COLO668 (cell line): Measurements from ENCODE around the gene MGLL.

ENCODE experiments used
- DNase-seq: peaks from one replicate; lab custom pipeline; 2025; ENCODE audit not compliant: unreplicated experiment; lab: John Stamatoyannopoulos, UW

Gene MGLL

DNA sequence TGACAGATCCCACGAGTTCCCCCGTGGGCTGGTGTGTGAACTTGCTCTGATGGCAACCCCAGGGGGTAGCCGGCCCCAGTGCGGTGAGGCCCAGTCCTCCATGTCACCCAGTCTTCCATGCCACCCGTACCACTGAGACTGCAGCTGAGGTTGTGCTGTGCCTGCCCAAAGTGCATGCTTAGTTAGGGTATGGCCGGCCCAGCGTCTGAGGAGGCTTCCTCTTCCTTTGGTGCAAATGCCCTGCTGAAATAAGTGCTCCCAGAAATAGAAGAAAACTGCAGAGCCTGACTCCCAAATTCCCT is 31.5 kb downstream of the MGLL start:
- no peak for DNase-seq

DNA sequence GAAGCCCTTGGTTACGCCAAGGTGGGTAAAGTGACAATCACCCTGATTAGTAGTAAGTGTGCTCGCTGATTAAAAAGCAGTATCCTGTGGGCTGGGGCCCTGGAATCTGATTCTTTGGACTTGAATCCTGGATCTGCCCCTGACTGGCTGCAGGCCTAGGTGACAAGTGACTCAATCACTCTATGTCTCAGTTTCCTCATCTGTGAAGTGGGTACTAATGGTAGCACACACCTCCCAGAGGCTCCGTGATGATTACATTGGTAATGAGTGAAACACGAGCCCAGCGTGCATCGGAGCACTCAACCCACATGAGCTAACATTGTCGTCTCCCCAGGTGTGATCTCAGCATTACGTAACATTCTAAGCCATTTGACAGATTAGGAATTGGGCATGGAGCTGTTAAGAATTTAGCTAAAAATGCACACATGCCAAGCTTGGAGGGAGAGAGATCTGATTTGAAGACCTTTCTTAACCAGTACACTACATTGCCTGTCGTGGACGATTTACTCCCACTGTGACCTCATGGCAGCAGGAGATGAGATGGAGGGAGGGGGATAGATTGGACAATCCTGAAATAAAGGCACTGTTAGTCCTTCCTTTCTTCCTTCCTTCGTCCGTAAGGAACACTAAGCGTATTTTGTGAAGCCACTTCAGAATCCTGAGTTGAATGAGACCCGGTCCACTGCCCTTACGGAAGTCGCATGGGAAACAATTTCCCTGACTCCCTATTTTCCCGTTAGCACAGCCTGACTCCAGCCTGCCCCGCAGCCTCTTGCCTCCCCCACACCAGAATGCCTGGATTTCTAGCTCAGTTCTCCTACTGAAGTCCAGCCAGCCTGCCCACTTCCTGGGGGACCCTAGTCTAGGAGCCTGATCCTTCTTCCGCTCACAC is 32.1 kb downstream of the MGLL start:
- DNase-seq = no peak

DNA sequence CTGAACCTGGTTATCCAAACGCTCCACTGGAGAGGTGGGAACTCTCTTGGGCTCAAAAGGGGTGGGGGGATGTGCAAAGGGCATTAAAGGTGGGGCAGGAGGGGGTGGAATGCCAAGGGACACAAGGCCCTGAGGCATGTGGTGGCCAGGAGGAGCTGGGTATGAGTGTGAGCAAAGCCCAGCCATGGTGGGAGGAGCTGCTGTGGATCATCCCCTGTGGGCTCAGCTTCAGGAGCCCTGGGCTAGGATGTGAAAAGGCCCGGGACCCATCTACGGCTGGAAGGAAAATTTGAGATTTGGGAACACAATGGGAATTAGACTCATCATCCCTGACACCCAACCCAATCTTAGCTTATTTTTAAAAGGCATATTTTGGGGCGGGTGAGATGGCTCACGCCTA is 33.3 kb downstream of the MGLL start:
- no peak for DNase-seq

DNA sequence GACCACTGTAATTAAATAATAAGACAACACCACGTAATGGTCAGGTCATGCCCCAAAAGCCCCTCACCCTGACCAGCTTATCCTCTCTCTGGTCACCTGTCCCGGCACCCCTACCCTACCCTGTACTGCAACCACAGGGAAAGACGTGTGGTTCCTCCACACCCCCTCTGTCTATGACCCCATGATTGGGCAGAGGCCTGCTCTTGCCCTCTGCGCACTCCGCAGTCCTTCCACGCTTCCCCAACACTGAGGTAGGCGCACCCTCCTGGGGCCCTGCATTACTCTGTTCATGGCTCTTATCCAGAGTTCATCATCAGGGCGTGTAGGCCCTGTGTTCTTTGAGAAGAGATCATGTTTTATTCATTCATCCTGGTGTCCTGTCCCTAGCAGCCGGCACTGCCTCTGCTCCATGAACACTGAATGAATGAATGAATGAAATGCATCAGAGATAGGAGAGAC is 33.8 kb downstream of the MGLL start:
- DNase-seq = no peak

DNA sequence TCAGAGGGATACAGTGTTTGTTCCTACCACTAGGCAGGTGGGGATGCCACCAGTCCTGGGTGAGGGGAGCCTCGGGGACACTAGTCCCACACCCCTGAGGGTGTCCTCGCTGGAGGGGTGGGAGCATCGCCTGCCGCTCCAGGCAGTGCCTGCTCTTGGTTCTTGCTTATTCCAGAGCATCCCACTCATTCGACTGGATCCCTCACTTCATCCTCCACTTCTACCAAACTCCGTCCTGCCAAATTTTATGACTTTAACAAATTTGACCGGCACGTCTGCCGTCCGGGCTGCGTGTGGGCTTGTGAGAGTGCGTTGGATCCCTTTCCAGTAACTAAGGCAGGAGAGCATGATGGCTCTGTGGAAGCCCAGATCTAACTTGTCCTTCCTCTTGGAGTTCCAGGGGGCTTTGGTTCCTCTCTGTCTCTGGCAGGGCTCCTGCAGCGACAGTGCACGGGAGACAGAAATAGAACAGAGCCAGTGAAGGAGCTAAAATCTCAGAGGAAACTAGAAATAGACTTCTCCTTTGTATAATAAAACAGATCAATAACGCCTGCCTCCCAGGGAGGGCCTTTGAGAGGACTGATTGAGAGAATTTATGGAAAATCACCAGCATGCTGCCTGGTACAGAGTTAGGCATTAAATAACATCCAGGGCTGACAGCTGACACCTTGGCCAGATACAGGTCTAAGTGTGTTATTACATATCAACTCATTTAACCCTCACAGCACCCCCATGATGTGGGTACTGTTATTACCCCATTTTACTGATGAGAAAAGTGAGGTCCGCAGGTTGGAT is 34.5 kb downstream of the MGLL start:
- no peak for DNase-seq

DNA sequence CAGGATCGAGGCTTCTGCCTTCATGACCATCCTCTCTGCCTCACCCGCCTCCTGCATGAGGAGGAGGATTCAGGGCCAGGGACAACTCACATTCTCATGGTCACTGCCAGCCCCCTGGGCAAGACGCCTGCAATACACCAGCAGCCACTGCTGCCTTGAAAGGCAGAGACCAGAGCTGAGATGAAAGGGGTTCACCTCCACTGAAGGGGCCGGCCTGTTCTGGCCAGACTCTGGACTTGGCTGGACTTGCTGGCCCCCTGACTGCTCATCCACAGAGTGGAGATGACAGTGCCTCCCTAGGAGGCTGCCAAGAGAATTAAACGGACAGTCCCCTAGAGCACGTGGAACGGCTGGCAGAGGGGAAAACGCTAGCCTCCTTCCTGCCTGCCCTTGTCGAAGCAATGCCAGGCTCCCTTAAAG is 35.2 kb downstream of the MGLL start:
- DNase-seq = no peak

DNA sequence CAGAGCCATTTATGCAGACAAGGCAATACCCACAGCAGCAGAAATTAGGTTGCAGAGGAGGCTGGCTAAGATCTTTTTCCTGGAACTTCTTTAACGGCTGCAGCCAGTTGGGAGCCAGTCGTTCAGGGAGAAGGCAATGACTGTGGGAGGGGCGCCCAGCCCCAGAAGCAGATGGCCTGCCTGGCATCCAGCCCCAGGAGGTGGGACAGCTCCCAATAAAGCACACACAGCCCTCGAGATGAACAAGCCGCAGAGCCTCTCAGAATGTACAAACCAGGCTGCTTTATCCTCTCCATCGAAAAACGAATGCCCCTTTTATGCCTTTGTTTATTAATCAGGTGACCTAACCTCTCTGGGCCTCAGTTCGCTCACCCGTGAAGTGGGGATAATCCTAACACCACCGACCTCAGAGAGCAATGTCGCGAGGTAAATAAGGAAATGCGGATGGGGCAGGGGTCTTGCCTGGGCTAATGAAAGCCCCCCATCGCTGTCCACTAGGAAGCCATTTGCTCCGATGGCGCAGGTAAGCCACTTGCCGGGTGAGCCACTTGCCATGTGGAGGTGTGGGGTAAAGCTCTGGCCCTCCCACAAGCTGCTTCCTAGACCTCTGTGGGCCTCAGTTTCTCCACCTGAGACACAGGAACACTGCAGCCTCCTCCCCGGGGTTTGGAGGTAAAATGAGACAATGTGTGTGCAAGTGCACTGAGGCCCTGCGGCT is 35.8 kb downstream of the MGLL start:
- peak; percentile 47 for DNase-seq

DNA sequence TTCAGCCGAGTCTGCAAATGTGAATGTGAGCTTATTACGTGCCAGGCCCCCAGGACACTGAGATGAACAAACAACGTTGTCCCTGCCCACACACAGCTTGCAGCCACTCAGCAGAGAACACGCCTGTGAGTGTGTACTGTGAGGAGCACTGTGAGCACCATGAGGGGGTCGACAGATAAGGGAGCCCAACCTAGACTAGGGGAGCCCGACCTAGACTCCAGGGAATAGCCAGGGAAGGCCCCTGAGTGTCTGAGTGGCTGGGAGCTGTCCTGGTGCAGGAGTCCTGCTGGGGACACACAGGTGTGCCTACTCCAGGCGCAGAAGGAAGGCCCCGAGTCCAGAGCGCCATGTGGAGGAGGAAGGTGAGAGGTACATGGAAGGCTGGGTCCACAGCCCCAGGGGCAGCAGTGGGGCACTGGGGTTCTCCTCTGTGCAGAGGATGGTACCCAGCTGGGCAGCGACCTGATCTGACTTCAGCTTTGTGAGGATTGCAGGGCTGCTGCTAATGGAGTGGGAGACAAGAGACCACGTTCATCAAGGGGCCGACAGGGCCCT is 36.5 kb downstream of the MGLL start:
- DNase-seq = peak; percentile 27

DNA sequence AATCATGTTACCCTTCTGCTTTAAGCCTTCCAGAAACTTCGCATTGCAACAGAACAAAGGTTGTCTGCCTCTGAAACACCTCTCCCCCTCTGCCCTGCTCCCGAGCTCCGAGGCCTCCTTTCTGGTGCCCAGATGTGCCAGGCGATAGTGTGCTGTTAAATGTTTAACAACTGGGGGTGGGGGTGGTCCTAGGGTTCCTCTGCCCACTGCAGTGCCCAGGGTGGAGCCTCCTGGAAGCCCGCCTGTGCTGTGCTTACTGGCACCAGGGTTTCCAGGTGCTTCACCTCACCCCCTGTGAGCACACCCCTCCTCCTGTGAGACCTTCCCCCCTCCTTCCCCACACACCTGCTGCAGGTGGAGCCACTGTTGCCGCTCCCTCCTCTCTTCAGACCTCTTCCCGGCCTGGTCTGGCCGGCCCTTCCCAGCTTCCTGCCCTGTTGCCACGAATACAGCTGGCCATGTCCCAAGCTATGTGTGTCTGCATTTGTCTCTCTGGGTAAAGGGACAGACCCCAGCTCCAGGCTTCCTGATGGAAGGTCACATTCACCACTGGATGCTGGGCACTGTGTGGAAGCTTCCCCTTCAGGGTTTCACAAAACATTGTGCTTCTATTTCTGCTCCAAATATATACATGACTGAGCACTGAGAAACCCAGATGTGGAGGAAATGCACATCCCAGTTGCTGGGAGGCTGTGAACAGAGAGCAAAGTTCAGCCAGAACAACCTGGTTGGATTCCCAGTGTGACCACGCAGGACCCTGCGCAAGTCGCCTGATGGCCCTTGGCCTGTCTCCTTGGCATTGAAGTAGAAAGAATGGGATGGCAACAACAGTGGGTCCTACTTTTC is 37.2 kb downstream of the MGLL start:
- DNase-seq = peak; percentile 80

DNA sequence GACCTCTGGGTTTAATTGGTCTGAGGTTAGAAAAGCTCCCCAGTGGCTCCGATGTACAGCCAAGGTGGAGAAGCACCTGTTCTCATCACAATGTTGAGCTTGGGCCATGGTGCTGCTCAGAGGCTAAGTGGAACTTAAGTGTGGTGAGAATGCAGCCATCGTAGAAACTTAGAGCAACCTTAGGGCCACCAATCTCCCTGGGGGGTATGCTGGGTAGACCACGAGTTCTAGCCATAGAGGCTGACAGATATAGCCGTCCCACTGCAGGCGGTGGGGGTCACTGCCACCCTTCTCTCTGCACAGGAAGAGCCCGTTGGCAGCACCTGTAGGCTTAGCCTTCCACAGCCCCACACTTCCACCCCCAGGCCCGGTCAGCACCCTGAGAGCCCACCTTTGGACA is 38.0 kb downstream of the MGLL start:
- no peak for DNase-seq

DNA sequence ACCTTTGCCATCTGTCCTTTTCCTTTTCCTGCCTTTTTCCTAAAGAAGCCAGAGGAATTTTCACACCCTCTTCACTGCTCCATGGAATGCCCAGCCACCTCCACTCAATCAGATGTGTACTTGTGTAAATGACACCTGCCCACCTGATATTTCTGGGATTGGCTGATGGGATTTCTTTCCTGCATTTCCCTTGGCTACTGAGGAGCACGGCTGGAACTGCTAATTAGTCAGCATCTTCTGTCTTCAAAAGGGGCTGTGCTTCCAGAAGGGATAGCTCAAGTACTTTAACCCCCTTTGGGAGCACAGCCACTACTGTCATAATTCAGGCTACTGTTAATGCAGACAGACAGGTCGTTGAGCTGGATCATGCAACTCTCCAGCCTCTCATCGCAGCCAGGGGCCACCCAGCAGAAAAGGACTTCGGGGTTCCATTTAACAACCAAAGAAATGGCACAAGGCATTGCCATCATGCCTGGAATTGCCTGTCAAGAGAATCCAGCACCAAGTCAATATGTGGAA is 38.6 kb downstream of the MGLL start:
- no peak for DNase-seq

DNA sequence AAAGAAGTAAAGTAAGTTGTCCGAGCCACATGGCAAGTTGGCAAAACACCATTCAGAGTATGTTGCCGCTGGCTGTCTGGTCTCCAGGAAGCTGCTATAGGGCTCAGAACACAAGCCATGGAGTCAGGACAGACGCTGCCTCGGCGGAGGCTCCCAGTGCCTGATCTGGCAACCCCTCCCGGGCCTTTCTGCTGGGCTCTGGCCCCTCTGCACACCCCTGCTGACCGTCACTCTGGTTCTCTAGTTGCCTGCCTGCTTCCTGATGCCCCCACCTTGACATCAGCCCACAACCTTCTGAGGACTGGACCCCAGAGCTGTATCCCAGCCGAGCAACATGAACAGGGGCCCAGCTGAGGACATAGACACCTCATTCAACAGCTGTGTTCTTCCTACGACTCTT is 39.1 kb downstream of the MGLL start:
- DNase-seq = no peak

DNA sequence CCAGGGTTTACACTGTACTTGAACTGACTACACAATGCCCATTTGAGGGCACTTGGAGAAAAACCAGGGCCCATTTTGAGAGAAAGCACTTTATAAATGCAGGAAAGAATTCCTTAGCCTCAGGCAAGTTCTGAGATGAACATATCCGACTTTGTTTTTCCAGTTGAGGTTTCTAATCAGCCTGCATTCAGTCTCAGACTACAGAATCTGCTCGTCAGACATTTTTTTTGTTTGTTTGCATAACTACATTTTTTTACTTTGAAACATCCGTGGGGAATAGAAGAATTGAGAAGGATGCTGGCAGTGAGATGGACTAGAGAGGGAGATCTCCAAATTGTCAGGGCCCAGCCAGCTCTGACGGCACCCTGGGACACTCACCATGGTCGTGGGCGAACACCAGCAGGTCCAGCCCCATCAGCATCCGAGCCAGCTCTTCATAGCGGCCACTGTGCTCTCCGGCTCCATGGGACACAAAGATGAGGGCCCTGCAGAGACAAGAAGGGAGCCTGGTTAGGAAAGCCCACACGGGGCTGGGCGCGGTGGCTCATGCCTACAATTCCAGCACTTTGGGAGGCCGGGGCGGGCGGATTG is 40.8 kb downstream of the MGLL start:
- no peak for DNase-seq

DNA sequence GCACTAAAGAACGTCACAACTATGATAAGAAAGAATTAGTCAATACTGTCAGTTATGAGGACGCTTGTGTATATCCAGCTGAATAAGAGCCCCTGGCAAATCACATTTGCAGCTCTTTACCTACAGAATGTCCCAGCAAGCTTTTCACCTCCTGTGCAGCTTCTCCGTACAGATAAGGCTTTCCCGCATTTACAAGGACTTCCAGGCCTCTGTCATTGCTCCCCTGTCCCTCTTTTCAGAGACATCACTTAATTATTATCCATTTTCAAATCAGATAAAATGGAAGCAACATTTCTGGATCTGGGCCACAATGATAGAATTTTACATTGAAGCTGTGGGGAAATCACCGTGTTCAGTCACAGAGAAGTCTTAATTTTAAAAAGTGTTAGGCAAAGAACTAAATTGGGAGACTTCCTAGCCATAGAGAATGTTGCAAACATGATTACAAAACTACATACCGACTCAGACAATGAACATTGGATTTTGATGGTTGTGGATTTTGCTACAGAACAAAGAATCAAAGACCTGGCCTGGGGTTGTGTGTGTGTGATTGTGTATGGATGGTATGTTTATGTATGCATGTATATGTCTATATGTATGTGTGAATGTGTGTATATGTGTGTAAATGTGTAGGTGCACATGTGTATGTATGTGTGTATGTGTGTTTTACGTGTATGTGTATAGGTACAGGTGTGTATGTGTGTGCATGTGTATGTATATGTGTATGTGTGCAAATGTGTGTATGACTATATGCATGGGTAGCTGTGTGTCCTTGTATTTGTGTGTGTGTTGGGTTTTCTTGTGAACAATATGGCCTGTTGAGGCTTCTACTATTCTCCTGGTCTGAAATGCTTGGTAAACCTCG is 41.5 kb downstream of the MGLL start:
- DNase-seq = no peak

DNA sequence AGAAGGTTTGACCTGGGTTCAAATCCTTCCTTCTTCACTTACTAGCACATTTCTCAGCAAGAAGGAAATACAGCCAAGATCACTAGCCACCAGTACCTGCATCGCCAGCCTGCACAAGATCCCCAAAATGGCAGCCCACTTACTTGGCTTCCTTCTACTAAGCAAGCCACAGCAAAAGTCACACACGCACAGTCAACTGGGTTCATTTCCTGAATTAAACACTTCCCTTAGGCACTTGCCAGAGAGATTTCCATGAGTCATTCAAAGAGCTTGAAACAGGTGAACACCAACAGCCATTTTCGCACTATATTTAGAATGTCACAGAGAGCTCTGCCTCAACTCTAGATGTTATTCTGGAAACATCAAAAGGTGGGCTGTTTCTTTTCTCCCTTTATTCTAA is 42.6 kb downstream of the MGLL start:
- DNase-seq = no peak

DNA sequence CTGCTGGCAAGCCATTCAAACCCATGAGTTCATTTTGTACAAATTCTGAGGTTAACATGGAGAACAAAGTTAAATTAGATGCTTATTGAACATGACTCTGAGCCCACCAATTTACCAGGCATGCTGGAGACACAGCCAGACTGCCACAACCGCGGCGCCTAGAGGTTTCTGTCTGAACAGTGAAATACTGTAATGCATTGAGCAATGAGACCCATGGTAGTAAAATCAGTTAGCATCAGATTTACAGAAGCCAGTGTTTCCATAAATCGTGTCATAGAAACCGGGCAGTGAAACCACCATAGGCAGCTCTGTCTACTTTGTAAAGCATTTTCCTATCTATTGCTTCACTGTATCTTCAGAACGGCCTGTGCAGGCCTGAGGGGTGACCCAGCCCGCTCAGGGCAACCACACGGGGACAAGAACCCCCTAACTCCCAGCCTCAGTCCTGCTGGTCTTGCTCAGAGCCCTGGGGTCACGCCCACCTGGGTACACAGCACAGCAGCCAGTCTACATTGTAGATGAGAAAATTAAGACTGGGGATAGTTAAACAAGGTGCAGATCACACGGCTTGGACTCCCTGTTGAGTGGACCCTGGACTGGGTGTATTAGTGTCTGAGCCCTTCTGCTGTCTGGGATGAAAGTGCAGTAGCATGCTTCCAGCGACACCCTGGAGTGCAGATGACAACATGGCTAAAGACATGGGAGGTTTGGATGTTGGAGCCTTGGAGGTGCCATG is 44.2 kb downstream of the MGLL start:
- no peak for DNase-seq

DNA sequence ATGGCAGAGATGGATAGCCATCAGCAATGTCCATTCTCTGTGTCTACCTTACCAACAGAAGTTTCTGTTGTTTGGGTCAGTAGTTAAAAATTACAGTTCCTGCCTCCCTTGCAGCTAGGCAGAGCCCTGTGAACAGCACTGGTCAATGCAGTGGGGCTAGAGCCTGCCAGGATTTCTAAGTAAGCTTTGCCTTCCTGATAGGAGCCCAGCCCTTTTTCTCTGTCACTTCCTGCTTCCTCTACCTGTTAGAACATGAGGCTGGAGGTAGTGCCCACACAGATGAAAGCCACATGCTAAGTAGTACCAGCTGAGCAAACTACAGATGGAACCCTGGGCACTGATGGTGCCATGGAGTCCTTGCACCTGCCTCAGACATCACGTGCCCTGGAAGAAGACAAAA is 45.0 kb downstream of the MGLL start:
- DNase-seq = peak; percentile 25

DNA sequence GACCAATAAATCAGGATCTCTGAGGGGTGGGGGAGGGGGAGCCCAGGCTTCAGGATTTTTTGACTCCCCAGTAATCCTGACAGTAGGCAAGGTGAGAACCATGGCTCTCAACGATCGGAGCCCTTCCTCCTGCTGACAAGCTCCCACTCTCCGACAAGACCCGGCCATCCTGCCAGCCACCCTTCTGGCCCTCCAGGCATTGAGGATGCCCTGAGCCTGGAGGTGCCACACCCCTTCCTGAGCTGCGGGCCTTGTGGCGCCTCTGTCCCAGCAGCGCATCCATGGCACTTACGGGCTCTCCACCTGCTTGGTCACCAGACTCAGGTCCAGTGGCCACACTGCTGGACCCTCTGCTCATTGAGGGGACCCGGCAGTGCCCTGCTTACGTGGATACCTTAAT is 46.0 kb downstream of the MGLL start:
- DNase-seq = no peak
